BE2C (cell line): Measurements from ENCODE around the gene PLEKHG2. TPM values are rescaled to one million over a fixed set of nuclear protein-coding genes. Genes with fewer than 3 reads are reported as not detected.

Experiments used
- DNase-seq: peaks from one replicate; pipeline ENCODE4 v3.0.0-alpha.2; 2020
- H3K27me3 ChIP-seq: fragments of 250-450 bp; sonication (Bioruptor Pico); 2 replicates; pipeline ENCODE4 v1.5.1; 2020; ENCODE audit warnings: mild to moderate bottlenecking
- H3K36me3 ChIP-seq: fragments of 250-450 bp; sonication (Bioruptor Pico); 2 replicates; pipeline ENCODE4 v1.5.1; 2020; ENCODE audit warnings: mild to moderate bottlenecking
- H3K4me1 ChIP-seq: fragments of 250-450 bp; sonication (Bioruptor Pico); 2 replicates; pipeline ENCODE4 v1.5.1; 2020
- H3K4me3 ChIP-seq: 2 replicates; pipeline ENCODE4 v1.5.1; 2011; ENCODE audit warnings: low read depth, low read length
- H3K9me3 ChIP-seq: fragments of 250-450 bp; sonication (Bioruptor Pico); 2 replicates; pipeline ENCODE4 v1.5.1; 2020
- CTCF ChIP-seq: IDR thresholded peaks from 2 replicates; pipeline ENCODE4 v1.5.1; 2012; ENCODE audit warnings: mild to moderate bottlenecking, low read depth, low read length
- polyA plus RNA-seq: library from polyadenylated mRNA; unstranded; fragments of >200 nt; gene quantifications from one replicate; pipeline ENCODE4 v1.2.1, GENCODE V29; 2012; ENCODE audit warnings: low read depth, missing spikeins; ENCODE audit not compliant: insufficient read length, insufficient read depth

The PLEKHG2 gene, protein sequence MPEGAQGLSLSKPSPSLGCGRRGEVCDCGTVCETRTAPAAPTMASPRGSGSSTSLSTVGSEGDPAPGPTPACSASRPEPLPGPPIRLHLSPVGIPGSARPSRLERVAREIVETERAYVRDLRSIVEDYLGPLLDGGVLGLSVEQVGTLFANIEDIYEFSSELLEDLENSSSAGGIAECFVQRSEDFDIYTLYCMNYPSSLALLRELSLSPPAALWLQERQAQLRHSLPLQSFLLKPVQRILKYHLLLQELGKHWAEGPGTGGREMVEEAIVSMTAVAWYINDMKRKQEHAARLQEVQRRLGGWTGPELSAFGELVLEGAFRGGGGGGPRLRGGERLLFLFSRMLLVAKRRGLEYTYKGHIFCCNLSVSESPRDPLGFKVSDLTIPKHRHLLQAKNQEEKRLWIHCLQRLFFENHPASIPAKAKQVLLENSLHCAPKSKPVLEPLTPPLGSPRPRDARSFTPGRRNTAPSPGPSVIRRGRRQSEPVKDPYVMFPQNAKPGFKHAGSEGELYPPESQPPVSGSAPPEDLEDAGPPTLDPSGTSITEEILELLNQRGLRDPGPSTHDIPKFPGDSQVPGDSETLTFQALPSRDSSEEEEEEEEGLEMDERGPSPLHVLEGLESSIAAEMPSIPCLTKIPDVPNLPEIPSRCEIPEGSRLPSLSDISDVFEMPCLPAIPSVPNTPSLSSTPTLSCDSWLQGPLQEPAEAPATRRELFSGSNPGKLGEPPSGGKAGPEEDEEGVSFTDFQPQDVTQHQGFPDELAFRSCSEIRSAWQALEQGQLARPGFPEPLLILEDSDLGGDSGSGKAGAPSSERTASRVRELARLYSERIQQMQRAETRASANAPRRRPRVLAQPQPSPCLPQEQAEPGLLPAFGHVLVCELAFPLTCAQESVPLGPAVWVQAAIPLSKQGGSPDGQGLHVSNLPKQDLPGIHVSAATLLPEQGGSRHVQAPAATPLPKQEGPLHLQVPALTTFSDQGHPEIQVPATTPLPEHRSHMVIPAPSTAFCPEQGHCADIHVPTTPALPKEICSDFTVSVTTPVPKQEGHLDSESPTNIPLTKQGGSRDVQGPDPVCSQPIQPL (N-terminal part only)
- 35.9 TPM for polyA plus RNA-seq

DNA sequence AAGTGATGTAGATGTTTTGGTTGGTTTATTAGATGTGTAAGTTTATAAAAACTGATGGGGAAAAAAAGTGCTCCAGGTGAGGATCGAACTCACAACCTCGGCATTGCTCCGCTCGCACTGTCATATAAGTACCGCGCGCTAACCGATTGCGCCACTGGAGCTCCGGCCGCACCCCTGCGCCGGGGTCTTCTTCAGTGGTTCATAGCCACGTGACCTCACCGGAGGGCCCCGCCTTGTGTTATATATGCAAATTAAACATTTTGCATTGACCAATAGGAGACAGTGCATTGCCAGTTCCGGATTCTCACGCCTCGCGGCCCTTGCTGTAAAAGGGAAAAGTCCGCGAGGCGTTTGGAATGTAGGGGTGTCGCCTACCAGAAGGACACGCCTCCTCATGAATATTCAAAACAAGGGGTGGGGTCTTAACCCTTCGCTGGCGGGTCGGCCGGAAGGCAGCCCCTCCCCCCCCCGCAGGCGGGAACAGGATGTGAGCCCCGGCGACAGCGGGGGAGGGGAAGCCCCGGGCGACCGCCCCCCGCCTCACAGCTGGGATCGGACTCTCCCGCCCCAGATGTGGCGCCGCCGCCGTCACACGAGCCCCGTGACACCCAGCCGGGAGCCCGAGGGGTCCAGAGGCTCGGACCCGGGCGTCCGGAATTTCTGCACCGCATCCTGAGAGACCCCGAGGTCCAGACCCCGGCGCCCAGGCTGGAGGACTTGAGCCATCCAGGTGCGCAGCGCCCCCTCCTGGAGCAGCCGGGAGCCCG, at the start of gene PLEKHG2:
Gene PLEKHG2 (plus strand): TSS at position 570 of the 767 bp plus-strand sequence. CDS start 1,418 bp downstream, outside the sequence.
- Histone ChIP-seq H3K4me1 (peaks cover 9% of the 10 kb centered on the region), H3K4me3 (peak within 1 kb of the TSS; percentile 94), H3K9me3 (no peaks in the 10 kb centered on the region), H3K36me3 (no peaks in the 10 kb centered on the region; the same call in 1 of the 2 replicates), H3K27me3 (no peaks in the 10 kb centered on the region)
- TF ChIP-seq CTCF: peak; percentile 74
- peak; percentile 99 for DNase-seq

DNA sequence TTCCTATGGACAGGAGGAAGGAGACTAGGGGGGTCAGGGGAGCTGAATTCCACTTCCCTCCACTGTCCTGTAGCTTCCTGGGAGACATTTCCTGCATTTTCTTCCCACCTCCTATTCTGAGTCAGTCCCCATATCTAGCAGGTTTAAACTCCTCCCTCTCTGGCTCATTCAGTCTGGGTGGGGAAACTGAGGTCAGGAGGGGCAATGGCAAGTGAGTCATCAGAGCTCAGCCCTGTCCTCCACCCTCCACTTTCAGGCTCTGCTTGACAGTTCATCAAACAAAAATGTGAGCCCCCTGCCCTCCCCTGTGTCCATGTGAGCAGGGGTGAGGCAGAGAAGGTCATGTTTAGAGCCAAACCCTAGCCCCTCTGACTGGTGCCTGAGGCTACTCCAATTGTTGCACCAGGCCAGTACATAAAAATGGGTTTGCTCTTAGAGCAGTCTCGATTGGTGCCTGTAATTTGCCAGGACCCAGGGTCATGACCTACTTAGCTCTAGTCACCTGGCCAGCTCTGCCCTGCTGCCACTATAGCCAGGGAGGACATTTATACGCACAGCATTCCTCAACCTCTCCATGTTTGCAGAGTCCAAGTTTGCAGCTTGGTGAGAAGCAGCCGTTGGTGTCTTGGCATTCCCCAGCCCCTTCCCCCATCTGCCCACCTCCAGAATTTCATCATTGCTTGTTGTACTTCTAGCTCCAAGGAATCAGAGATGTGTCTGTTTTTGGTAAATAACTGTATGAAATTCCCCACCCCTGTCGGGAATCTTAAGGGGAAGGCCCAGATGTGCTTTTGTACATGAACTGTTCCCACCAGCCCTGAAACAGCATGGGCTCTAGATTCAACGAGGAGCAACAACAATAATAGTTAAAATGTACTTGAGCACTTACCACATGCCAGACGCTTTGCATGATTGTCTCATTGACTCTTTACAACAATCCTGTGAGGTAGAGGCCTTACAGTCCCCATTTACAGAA, 49.5 kb upstream of the PLEKHG2 start:
- no peak for DNase-seq
- no peaks in the 10 kb centered on the region for H3K9me3 ChIP-seq
- H3K27me3 ChIP-seq: no peaks in the 10 kb centered on the region
- TF ChIP-seq CTCF: no peak
- H3K4me3 ChIP-seq: no peak overlapping the region
- H3K4me1 ChIP-seq: no peaks in the 10 kb centered on the region
- H3K36me3 ChIP-seq: peaks cover 36% of the 10 kb centered on the region

DNA sequence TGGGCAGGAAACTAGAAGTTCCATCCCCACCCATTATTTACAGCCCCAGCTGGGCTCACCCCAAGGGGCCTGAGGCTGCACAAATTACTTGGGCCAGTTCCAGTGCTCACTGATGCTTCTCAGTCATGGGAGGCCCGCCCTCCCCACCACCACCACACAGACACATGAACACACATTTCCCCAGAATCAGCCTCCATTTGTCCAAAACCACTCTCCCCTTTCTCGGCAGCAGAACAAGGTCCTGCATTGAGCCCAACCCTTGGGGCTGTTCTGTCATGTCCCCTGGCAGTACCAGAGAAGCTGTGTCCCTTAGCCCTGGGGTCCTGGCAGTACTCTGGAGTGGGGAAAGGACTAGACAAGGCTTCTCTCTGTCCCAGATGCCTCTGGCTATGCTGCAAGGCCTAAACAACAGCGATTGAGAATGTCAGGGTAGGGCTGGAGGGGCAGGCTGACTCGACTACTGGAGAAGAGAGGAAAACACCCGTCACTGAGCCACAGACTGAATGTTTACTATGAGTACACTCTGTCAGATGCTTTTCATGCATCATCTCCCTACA, 48.5 kb upstream of the PLEKHG2 start:
- DNase-seq: no peak
- no peak for TF ChIP-seq CTCF
- Histone ChIP-seq H3K36me3 (peaks cover 31% of the 10 kb centered on the region), H3K27me3 (no peaks in the 10 kb centered on the region), H3K9me3 (no peaks in the 10 kb centered on the region), H3K4me3 (no peak overlapping the region), H3K4me1 (no peaks in the 10 kb centered on the region)

GRCh38 chr19:39365531-39365930, 46.9 kb upstream of the PLEKHG2 start:
- no peaks in the 10 kb centered on the region for H3K9me3 ChIP-seq
- H3K36me3 ChIP-seq: peaks cover 36% of the 10 kb centered on the region
- no peaks in the 10 kb centered on the region for H3K27me3 ChIP-seq
- no peaks in the 10 kb centered on the region for H3K4me1 ChIP-seq
- no peak overlapping the region for H3K4me3 ChIP-seq
- no peak for TF ChIP-seq CTCF
- no peak for DNase-seq
